ENCODE measurements around the gene THBS1.

Gene THBS1

DNA sequence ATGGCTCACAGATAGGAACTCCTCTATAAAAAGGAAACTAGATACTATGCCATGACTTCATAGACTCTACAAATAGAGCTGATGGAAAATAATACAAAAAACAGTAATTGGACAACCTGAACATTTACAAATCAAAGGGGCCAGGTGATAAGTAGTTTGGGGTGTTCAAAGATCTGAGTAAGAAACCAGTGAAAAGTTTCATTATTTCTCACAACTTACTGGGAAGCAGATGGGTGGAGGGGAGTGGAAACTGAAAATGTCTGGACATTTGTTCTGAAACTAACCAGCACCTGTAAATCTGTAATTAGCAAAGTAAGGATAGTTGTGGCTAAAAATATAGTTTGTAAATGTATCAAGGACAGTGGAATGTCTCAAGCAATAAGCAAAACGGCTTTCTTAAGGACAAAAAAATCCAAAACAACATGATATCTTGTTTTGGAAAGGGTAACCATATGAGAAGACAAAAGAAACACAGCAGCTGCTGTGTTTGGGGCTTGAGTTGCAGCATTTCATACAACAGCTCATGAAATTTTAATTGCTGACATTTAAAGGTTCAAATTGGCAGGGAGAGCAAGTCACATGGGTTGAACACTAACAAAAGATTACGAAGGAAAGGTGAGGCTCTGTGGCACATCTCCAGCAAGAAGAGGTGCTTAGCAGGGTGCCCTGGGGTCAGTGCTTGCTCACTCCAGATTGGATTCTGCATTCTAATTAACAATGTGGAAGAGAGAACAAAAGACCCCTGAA lies 26.8 kb upstream of the THBS1 start:
- in situ Hi-C loops (cut with HindIII; ENCODE audit: low pct_unique_long_range_greater_than_20kb, low sequenced_read_pairs) = no loop called here
- DNase-seq (ENCODE audit: low read depth in 1 of 2, low spot score in 1 of 2) = no peak
- TF ChIP-seq JUND (IDR thresholded peaks at IDR 0.05; ENCODE audit: low read depth) = no peak

DNA sequence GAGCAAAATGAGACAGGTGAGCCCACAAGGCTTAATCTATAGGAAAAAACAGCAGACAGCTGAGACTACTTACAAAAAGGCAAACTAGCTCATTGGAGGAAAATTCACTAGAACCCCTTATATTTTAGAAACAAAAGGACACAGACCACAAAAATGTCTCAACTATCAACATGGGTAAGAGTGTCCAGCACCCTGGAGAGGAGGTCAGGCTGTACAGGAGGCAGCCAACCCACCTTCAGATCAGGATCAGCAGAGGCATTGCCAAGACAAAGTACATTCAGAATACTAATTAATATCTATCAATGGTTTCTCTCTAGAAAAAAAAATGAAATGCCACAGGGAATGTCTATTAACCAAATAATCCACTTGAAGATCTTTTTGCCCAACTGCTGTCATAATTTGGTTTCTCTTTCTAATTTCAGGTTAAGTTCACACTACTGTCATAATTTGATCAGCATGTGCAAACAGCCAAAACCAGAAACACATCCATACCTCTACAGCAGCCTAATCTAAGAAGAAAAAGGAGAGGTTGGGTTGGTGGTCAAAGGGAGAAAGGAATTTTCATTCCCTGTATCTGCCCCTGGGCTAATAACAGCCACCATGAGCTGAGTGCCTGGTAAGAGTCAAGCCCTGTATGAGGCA lies 26.0 kb upstream of the THBS1 start:
- no peak for TF ChIP-seq JUND (IDR thresholded peaks at IDR 0.05; ENCODE audit: low read depth)
- no peak for DNase-seq (ENCODE audit: low read depth in 1 of 2, low spot score in 1 of 2)
- in situ Hi-C loops (cut with HindIII; ENCODE audit: low pct_unique_long_range_greater_than_20kb, low sequenced_read_pairs) = no loop called here

DNA sequence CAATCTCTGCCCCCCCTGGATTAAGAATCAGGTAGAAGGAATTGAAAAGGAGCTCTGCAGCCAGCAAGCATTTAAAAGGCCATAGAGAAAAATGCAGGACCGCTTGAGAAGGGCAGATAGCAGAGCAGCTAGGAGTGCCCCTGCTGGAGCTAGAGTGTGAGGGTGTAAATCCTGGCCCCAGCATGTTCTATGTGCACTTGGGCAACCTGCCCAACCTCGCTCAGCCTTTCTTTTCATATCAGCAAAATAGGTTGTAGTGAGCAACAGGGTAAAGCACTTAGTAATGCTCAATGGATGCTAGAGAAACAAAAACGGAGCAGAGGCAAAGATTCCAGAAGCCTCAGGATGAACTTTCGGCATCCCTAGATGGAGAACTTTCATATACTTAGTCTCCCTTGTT lies 25.0 kb upstream of the THBS1 start:
- TF ChIP-seq JUND (IDR thresholded peaks at IDR 0.05; ENCODE audit: low read depth) = no peak
- in situ Hi-C loops (cut with HindIII; ENCODE audit: low pct_unique_long_range_greater_than_20kb, low sequenced_read_pairs) = no loop called here
- no peak for DNase-seq (ENCODE audit: low read depth in 1 of 2, low spot score in 1 of 2)

DNA sequence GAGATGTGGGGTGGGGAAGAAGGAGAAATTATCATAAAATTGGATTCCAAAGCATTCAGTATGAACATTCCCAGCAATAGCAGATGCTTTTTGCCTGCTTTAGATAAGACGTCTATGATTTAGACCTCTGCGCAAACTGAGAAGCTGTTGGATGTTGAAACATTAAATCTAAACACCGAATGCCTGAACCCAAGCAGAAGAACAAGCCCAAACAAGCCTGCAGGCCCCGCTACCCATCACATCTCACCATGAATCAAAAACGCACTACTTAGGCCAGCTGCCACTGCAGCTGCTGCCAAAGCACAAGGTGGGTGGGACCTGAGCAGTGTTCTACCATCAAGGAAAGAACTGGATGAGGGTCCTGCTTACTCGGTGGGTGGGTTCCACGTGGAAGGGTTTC lies 24.4 kb upstream of the THBS1 start:
- in situ Hi-C loops (cut with HindIII; ENCODE audit: low pct_unique_long_range_greater_than_20kb, low sequenced_read_pairs) = no loop called here
- no peak for DNase-seq (ENCODE audit: low read depth in 1 of 2, low spot score in 1 of 2)
- no peak for TF ChIP-seq JUND (IDR thresholded peaks at IDR 0.05; ENCODE audit: low read depth)

DNA sequence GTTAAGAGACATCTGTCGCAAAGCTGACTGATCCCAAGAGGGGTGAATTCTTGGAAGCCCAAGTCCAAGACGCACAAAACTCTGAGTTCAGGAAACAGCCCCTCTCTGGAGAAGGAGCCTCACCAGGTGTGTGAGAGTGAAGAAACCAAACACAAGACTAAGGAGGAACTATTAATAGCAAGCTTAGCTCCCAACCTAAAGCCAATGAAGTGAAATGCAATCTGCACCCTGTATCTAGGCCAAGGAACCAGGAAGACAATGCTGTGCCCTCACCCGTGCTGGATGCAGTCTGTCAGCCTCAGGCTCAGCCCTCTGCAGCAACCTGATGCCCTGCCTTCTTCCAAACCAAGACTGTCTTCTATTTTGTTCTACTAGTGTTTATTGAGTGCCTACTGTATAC lies 22.5 kb upstream of the THBS1 start:
- peak in 1 of 2 experiments; percentile 12 for DNase-seq (ENCODE audit: low read depth in 1 of 2, low spot score in 1 of 2)
- no peak for TF ChIP-seq JUND (IDR thresholded peaks at IDR 0.05; ENCODE audit: low read depth)
- in situ Hi-C loops (cut with HindIII; ENCODE audit: low pct_unique_long_range_greater_than_20kb, low sequenced_read_pairs) = no loop called here

DNA sequence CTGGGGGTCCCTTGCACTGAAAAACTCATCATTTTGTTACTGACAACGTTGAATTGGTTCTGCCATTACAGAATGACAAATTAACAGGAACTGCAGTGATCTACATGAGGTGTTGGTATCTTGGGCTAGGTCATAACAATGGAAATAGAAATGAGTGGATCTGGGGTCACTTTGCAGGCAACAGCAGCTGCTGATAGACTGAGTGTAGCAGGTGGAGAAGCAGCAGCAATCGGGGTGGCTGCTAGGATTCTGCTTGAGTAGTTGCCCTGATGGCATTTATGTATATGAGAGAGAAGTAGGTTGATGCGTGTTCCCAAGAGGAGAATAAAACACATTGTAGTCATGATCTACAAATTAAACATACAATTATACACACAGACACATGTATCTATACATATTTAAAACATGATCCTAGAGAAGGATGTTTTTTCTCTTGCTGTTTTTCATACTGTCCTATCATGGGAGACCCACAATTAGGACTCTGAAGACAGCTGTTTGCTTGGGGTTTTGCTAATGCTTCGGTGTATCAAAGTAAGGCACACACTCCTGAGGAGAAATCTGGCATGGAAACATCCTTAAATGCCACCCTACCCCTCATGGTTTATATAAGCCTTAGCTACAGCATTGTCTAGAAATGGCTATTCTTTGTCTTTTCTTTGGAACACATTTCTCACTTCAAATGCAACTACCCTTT lies 15.8 kb upstream of the THBS1 start:
- TF ChIP-seq JUND (IDR thresholded peaks at IDR 0.05; ENCODE audit: low read depth) = no peak
- in situ Hi-C loops (cut with HindIII; ENCODE audit: low pct_unique_long_range_greater_than_20kb, low sequenced_read_pairs) = no loop called here
- no peak for DNase-seq (ENCODE audit: low read depth in 1 of 2, low spot score in 1 of 2)

DNA sequence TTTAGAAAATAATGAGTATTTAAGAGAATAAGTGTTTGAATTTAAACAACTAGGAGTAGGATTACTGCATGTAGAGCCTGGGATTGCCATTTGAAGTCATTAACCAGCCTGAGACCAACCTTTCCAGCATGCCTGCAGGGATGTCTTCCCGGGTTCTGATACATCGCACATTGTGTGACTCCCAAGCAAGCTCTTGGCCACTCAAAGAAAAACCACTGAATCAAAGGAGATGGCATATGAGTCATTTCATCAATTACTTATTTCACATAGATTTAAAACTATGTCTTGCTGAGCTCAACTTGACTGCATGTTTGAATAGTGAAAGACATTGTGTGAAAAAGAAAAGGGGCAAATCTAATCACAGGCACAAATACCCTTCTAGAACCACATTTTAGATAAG lies 15.0 kb upstream of the THBS1 start:
- TF ChIP-seq JUND (IDR thresholded peaks at IDR 0.05; ENCODE audit: low read depth) = no peak
- in situ Hi-C loops (cut with HindIII; ENCODE audit: low pct_unique_long_range_greater_than_20kb, low sequenced_read_pairs) = no loop called here
- DNase-seq (ENCODE audit: low read depth in 1 of 2, low spot score in 1 of 2) = no peak

DNA sequence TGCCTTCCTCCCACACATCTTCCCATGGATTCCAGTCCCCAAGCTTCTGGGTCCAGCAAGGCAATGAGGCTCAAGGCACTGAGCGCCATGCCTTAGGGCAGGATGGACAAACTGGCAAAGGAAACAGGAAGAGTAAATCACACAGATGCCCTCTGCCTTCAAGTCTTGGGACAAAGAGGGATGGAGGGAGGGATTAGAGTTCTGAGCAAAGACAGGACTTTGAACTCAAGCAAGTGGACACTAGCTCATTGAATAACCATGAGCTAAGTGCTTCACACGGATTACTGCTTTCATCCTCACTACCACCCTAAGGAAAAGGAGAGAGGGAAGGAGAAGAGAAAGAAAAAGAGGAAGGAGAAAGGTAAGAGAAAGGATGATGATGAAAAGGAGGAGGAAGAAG lies 7.6 kb upstream of the THBS1 start:
- in situ Hi-C loops (cut with HindIII; ENCODE audit: low pct_unique_long_range_greater_than_20kb, low sequenced_read_pairs) = no loop called here
- DNase-seq (ENCODE audit: low read depth in 1 of 2, low spot score in 1 of 2) = no peak

DNA sequence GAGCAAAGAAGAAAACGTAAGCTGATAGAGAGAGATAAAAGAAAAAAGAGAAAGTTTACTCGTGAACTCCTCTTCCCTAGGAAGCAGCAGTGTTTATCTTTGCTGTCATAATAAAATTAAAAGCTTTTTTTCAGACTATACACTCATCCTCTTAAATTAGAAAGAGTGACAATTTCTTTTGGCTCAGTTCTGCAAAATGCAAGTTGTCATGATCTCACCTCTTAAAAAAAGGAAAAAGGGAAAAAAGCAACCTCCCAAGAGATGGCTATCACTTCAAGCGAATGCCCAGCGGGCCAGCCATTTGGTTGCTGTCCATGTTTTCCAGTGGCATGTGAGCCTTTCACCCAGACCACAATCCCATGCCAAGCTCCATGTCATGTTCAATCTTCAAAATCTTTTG lies 7.0 kb upstream of the THBS1 start:
- in situ Hi-C loops (cut with HindIII; ENCODE audit: low pct_unique_long_range_greater_than_20kb, low sequenced_read_pairs) = no loop called here
- TF ChIP-seq JUND (IDR thresholded peaks at IDR 0.05; ENCODE audit: low read depth) = no peak
- no peak for DNase-seq (ENCODE audit: low read depth in 1 of 2, low spot score in 1 of 2)

More for the DNA sequence above, 7.6 kb upstream of the THBS1 start:
- TF ChIP-seq JUND (IDR thresholded peaks at IDR 0.05; ENCODE audit: low read depth) = no peak

DNA sequence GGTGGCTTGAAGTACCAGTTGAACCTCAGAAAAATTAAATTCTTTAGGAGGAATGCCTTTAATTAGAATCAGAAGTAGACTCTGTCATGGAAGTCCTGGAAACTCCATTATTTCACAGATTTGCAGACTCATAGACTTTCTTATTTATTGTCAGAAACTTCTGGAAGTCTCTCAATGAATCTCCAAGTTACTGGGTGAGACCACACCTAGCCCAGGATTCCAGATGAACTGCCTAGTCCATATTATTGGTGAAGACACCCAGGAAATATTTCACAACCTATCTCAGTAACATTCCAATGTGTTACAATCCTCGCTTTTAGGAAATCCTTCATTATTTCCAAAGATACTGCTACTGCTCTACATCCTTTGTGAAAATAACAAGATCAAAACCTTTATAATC lies 6.5 kb upstream of the THBS1 start:
- in situ Hi-C loops (cut with HindIII; ENCODE audit: low pct_unique_long_range_greater_than_20kb, low sequenced_read_pairs) = no loop called here
- no peak for TF ChIP-seq JUND (IDR thresholded peaks at IDR 0.05; ENCODE audit: low read depth)

DNA sequence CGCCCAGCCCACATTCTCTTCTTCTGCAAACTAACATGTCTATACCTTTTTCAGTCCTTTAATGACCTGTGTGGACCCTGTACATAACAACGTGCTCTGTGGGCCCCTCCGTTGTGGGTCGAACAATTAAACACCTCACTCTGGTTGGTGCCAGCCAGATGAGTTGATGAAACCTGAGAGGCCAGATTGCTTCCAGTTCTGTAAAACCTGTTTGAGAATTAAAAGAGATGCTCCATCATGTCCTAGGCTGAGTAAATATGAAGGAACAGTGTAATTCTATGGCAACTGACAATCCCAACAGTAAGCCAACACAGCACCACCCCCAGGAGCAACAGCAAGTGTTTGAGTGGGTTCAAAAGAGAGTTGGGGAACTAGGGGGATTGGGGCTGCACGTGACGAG lies 5.7 kb upstream of the THBS1 start:
- no peak for TF ChIP-seq JUND (IDR thresholded peaks at IDR 0.05; ENCODE audit: low read depth)
- in situ Hi-C loops (cut with HindIII; ENCODE audit: low pct_unique_long_range_greater_than_20kb, low sequenced_read_pairs) = no loop called here
- DNase-seq (ENCODE audit: low read depth in 1 of 2, low spot score in 1 of 2) = peak in 1 of 2 experiments; percentile 35

More for the DNA sequence above, 6.5 kb upstream of the THBS1 start:
- no peak for DNase-seq (ENCODE audit: low read depth in 1 of 2, low spot score in 1 of 2)

DNA sequence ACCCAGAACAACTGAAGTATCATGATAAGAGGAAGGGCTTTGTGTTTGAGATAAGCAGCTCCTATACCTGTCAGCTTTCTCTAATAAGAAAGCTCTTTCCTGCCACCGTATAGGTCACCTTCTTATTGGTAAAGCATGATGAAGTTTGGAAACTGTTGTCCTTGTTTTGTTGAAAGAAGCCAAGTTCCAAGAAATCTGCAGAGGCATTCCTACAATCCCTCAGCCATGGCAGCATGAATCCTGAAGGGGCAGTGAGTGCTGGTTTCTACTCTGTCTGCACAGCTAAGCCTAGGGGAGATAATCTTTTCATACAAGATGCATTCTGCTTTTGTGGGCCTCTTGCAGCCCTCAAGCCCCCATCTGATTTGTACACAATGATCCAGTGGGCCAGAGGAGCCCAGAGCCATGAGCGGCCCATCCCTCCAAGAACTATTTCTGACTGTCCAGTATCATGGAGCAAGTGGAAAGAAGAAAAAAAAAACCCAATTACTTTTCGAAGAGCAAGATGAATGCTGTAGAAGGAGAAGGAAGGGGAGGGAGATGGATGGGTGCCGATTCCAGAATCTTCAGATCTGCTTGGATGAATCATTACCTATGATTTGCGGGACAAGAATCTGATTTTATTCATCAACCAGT lies 1.9 kb upstream of the THBS1 start:
- no peak for DNase-seq (ENCODE audit: low read depth in 1 of 2, low spot score in 1 of 2)

More for the DNA sequence above, 1.9 kb upstream of the THBS1 start:
- in situ Hi-C loops (cut with HindIII; ENCODE audit: low pct_unique_long_range_greater_than_20kb, low sequenced_read_pairs) = no loop called here
- no peak for TF ChIP-seq JUND (IDR thresholded peaks at IDR 0.05; ENCODE audit: low read depth)
